ENCODE results near the gene COMMD9. TPM values are rescaled to one million over a fixed set of nuclear protein-coding genes. Genes with fewer than 3 reads are reported as not detected.

COMMD9 gene
- total and polyA plus RNA-seq, 10 of the 15 experiments (the other 5 are each of a cell fraction or from before 2014, with no cell fraction given) = 31.4 to 119 (median 56.2) TPM

GRCh38 chr11:36282926-36283325, 6.3 kb downstream of the COMMD9 start:
- H3K36me3 ChIP-seq (ENCODE audit: control insufficient read depth in 2 of 2, insufficient read depth in 2 of 2, low read length in 1 of 2) = 0 out of 4 replicates have a peak, but pooled peaks cover 0 to 3% of the 10 kb centered on the region in 2 experiments
- RAD21 ChIA-PET (ENCODE audit: unreplicated experiment) = no interaction called here
- H3K4me1 ChIP-seq (ENCODE audit: control insufficient read depth, insufficient read depth, low read length) = no peaks in the 10 kb centered on the region
- no peak overlapping the region for H2AFZ ChIP-seq (ENCODE audit: control insufficient read depth, low read depth, low read length)
- H3K79me2 ChIP-seq (ENCODE audit: control insufficient read depth, insufficient read depth, low read length) = no peaks in the 10 kb centered on the region; the same call in 1 of the 2 replicates
- in situ Hi-C loops (cut with MboI) = no loop called here
- intact Hi-C loops (cut with micrococcal nuclease; ENCODE audit: unreplicated experiment) = no loop called here
- H3K4me2 ChIP-seq (ENCODE audit: control insufficient read depth, insufficient read depth) = no peak overlapping the region
- POLR2A ChIA-PET = no interaction called here
- no peaks in the 10 kb centered on the region; the same call in 1 of the 3 replicates for H3K9me3 ChIP-seq (replicated peaks; ENCODE audit: control insufficient read depth, insufficient read depth, low read length)
- FAIRE-seq (no peak), ATAC-seq (peak; percentile 58), DNase-seq (ENCODE audit: low read depth, low spot score) (no peak)
- H3K27me3 ChIP-seq (replicated peaks in 1 of 2; ENCODE audit: control insufficient read depth in 2 of 2, insufficient read depth in 2 of 2, low read length in 1 of 2) = no peaks in the 10 kb centered on the region
- H3K4me3 ChIP-seq = no peak overlapping the region
- no peaks in the 10 kb centered on the region for H4K20me1 ChIP-seq (ENCODE audit: control insufficient read depth, insufficient read depth)
- no peak for TF ChIP-seq POLR2A (IDR thresholded peaks at IDR 0.05; ENCODE audit: low read depth, low read length)
- TF ChIP-seq, protein P1, sequence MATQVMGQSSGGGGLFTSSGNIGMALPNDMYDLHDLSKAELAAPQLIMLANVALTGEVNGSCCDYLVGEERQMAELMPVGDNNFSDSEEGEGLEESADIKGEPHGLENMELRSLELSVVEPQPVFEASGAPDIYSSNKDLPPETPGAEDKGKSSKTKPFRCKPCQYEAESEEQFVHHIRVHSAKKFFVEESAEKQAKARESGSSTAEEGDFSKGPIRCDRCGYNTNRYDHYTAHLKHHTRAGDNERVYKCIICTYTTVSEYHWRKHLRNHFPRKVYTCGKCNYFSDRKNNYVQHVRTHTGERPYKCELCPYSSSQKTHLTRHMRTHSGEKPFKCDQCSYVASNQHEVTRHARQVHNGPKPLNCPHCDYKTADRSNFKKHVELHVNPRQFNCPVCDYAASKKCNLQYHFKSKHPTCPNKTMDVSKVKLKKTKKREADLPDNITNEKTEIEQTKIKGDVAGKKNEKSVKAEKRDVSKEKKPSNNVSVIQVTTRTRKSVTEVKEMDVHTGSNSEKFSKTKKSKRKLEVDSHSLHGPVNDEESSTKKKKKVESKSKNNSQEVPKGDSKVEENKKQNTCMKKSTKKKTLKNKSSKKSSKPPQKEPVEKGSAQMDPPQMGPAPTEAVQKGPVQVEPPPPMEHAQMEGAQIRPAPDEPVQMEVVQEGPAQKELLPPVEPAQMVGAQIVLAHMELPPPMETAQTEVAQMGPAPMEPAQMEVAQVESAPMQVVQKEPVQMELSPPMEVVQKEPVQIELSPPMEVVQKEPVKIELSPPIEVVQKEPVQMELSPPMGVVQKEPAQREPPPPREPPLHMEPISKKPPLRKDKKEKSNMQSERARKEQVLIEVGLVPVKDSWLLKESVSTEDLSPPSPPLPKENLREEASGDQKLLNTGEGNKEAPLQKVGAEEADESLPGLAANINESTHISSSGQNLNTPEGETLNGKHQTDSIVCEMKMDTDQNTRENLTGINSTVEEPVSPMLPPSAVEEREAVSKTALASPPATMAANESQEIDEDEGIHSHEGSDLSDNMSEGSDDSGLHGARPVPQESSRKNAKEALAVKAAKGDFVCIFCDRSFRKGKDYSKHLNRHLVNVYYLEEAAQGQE (IDR thresholded peaks at IDR 0.05; ENCODE audit: low read depth, low read length) = no peak
- TF ChIP-seq HDGF (IDR thresholded peaks at IDR 0.05) = no peak
- no peak for TF ChIP-seq RCOR1 (conservative IDR thresholded peaks at IDR 0.05; ENCODE audit: low read depth, low read length)
- TF ChIP-seq, protein P2, sequence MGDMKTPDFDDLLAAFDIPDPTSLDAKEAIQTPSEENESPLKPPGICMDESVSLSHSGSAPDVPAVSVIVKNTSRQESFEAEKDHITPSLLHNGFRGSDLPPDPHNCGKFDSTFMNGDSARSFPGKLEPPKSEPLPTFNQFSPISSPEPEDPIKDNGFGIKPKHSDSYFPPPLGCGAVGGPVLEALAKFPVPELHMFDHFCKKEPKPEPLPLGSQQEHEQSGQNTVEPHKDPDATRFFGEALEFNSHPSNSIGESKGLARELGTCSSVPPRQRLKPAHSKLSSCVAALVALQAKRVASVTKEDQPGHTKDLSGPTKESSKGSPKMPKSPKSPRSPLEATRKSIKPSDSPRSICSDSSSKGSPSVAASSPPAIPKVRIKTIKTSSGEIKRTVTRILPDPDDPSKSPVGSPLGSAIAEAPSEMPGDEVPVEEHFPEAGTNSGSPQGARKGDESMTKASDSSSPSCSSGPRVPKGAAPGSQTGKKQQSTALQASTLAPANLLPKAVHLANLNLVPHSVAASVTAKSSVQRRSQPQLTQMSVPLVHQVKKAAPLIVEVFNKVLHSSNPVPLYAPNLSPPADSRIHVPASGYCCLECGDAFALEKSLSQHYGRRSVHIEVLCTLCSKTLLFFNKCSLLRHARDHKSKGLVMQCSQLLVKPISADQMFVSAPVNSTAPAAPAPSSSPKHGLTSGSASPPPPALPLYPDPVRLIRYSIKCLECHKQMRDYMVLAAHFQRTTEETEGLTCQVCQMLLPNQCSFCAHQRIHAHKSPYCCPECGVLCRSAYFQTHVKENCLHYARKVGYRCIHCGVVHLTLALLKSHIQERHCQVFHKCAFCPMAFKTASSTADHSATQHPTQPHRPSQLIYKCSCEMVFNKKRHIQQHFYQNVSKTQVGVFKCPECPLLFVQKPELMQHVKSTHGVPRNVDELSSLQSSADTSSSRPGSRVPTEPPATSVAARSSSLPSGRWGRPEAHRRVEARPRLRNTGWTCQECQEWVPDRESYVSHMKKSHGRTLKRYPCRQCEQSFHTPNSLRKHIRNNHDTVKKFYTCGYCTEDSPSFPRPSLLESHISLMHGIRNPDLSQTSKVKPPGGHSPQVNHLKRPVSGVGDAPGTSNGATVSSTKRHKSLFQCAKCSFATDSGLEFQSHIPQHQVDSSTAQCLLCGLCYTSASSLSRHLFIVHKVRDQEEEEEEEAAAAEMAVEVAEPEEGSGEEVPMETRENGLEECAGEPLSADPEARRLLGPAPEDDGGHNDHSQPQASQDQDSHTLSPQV (IDR thresholded peaks at IDR 0.05) = no peak
- TF ChIP-seq HDAC6 (IDR thresholded peaks at IDR 0.05; ENCODE audit: unreplicated experiment) = no peak
- TF ChIP-seq, protein P3, sequence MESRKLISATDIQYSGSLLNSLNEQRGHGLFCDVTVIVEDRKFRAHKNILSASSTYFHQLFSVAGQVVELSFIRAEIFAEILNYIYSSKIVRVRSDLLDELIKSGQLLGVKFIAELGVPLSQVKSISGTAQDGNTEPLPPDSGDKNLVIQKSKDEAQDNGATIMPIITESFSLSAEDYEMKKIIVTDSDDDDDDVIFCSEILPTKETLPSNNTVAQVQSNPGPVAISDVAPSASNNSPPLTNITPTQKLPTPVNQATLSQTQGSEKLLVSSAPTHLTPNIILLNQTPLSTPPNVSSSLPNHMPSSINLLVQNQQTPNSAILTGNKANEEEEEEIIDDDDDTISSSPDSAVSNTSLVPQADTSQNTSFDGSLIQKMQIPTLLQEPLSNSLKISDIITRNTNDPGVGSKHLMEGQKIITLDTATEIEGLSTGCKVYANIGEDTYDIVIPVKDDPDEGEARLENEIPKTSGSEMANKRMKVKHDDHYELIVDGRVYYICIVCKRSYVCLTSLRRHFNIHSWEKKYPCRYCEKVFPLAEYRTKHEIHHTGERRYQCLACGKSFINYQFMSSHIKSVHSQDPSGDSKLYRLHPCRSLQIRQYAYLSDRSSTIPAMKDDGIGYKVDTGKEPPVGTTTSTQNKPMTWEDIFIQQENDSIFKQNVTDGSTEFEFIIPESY (IDR thresholded peaks at IDR 0.05) = no peak
- no peak for TF ChIP-seq ZBED1 (IDR thresholded peaks at IDR 0.05; ENCODE audit: borderline replicate concordance)
- no TSS peak for BruUV-seq (replicated peaks)
- 0% methylated on average over 1 of the region's 1 CpG for WGBS (ENCODE audit: insufficient coverage, insufficient replicate concordance, low lambda C conversion rate, missing lambda C conversion rate)
- no peak overlapping the region for H3K27ac ChIP-seq (ENCODE audit: control insufficient read depth, insufficient read depth)
- CTCF ChIA-PET = interaction anchor here (1.5 to 1.9 kb wide), 2 partner anchors 10 to 16 kb away, joined by 4 to 6 read pairs; no protein-coding TSS in a partner anchor
- no peak overlapping the region for H3K9ac ChIP-seq (ENCODE audit: control insufficient read depth, insufficient read depth, low read length)
- SMC1A ChIA-PET (ENCODE audit: uncharacterized antibody, unreplicated experiment) = no interaction called here
